Subcutaneous abdominal adipose tissue (tissue), 5 donors: ENCODE data around the gene TBC1D14.

Experiments
- H3K27ac ChIP-seq: one replicate; pipeline ENCODE4 v1.7.0; 2013; ENCODE audit warnings: low read depth, mild to moderate bottlenecking, inconsistent platforms, low read length, moderate library complexity
- H3K27me3 ChIP-seq, 5 donors: one replicate each; pipeline ENCODE4 v1.7.0; 2013; ENCODE audit warnings: low read length in 5 of 5, inconsistent platforms in 1 of 5; ENCODE audit not compliant: control insufficient read depth in 5 of 5, insufficient read depth in 4 of 5
- H3K36me3 ChIP-seq, 5 donors: one replicate each; pipeline ENCODE4 v1.7.0; 2013; ENCODE audit warnings: low read length in 5 of 5; ENCODE audit not compliant: control insufficient read depth in 5 of 5, insufficient read depth in 5 of 5
- H3K4me1 ChIP-seq, 5 donors: one replicate each; pipeline ENCODE4 v1.7.0; 2013; ENCODE audit warnings: low read length in 5 of 5, mild to moderate bottlenecking in 3 of 5, moderate library complexity in 1 of 5; ENCODE audit not compliant: control insufficient read depth in 5 of 5, insufficient read depth in 5 of 5
- H3K4me3 ChIP-seq, 5 donors: one replicate each; pipeline ENCODE4 v1.7.0; 2013; ENCODE audit warnings: low read length in 5 of 5, low read depth in 1 of 5
- H3K9ac ChIP-seq, 5 donors: one replicate each; pipeline ENCODE4 v1.7.0; 2013; ENCODE audit warnings: low read length in 5 of 5, mild to moderate bottlenecking in 4 of 5, moderate library complexity in 3 of 5
- H3K9me3 ChIP-seq, 5 donors: one replicate each; pipeline ENCODE4 v1.7.0; 2013; ENCODE audit warnings: low read length in 5 of 5; ENCODE audit not compliant: control insufficient read depth in 5 of 5
- donor health status: healthy.
- donor health status: healthy.
- donor health status: healthy.
- donor health status: healthy.
- donor health status: healthy.

Gene TBC1D14

GRCh38 chr4:6957994-6958393 is 48.4 kb downstream of the TBC1D14 start:
- Histone ChIP-seq H3K4me3 (no peak overlapping the region), H3K27ac (no peak overlapping the region), H3K27me3 (no peaks in the 10 kb centered on the region), H3K36me3 (peaks cover 0 to 2% (median 0%) of the 10 kb centered on the region in 5 donors), H3K4me1 (peaks cover 0 to 15% (median 11%) of the 10 kb centered on the region in 5 donors), H3K9ac (no peak overlapping the region), H3K9me3 (no peaks in the 10 kb centered on the region)

GRCh38 chr4:6959261-6959660 is 49.6 kb downstream of the TBC1D14 start:
- Histone ChIP-seq H3K27ac (no peak overlapping the region), H3K9ac (no peak overlapping the region), H3K36me3 (peaks cover 0 to 2% (median 0%) of the 10 kb centered on the region in 5 donors), H3K9me3 (no peaks in the 10 kb centered on the region), H3K27me3 (no peaks in the 10 kb centered on the region), H3K4me3 (no peak overlapping the region), H3K4me1 (peaks cover 0 to 15% (median 7%) of the 10 kb centered on the region in 5 donors)

- Histone ChIP-seq H3K4me3 (no peak overlapping the region), H3K27me3 (no peaks in the 10 kb centered on the region), H3K9ac (no peak overlapping the region), H3K27ac (no peak overlapping the region), H3K9me3 (no peaks in the 10 kb centered on the region), H3K4me1 (peaks cover 0 to 18% (median 7%) of the 10 kb centered on the region in 5 donors), H3K36me3 (peaks cover 0 to 2% (median 0%) of the 10 kb centered on the region in 5 donors)
Observed at GRCh38 chr4:6960154-6960553, 50.5 kb downstream of the TBC1D14 start.

- no peak overlapping the region for H3K27ac ChIP-seq
Observed at GRCh38 chr4:6960628-6961412, 51.2 kb downstream of the TBC1D14 start.

GRCh38 chr4:6961496-6962210 is 52.0 kb downstream of the TBC1D14 start:
- Histone ChIP-seq H3K4me1 (peaks cover 0 to 18% (median 7%) of the 10 kb centered on the region in 5 donors), H3K9me3 (no peaks in the 10 kb centered on the region), H3K27me3 (no peaks in the 10 kb centered on the region), H3K9ac (no peak overlapping the region), H3K36me3 (peaks cover 0 to 2% (median 0%) of the 10 kb centered on the region in 5 donors), H3K27ac (no peak overlapping the region), H3K4me3 (no peak overlapping the region)

More at GRCh38 chr4:6960628-6961412, 51.2 kb downstream of the TBC1D14 start:
- H3K36me3 ChIP-seq = peaks cover 0 to 2% (median 0%) of the 10 kb centered on the region in 5 donors
- peaks cover 0 to 18% (median 7%) of the 10 kb centered on the region in 5 donors for H3K4me1 ChIP-seq
- no peak overlapping the region for H3K9ac ChIP-seq
- H3K4me3 ChIP-seq = no peak overlapping the region
- no peaks in the 10 kb centered on the region for H3K9me3 ChIP-seq
- no peaks in the 10 kb centered on the region for H3K27me3 ChIP-seq

- no peaks in the 10 kb centered on the region for H3K9me3 ChIP-seq
- no peaks in the 10 kb centered on the region for H3K27me3 ChIP-seq
- H3K9ac ChIP-seq = no peak overlapping the region
- peaks cover 0 to 4% (median 2%) of the 10 kb centered on the region in 5 donors for H3K36me3 ChIP-seq
- no peak overlapping the region for H3K27ac ChIP-seq
- H3K4me1 ChIP-seq = peaks cover 0 to 18% (median 7%) of the 10 kb centered on the region in 5 donors
- H3K4me3 ChIP-seq = no peak overlapping the region
Observed at GRCh38 chr4:6962211-6963041, 52.8 kb downstream of the TBC1D14 start.

- H3K27me3 ChIP-seq = no peaks in the 10 kb centered on the region
- no peak overlapping the region for H3K4me3 ChIP-seq
- no peak overlapping the region for H3K27ac ChIP-seq
- no peak overlapping the region for H3K9ac ChIP-seq
- H3K9me3 ChIP-seq = no peaks in the 10 kb centered on the region
- H3K4me1 ChIP-seq = peaks cover 0 to 22% (median 9%) of the 10 kb centered on the region in 5 donors
- H3K36me3 ChIP-seq = peaks cover 0 to 12% (median 9%) of the 10 kb centered on the region in 5 donors
Observed at GRCh38 chr4:6963139-6963611, 53.5 kb downstream of the TBC1D14 start.

- Histone ChIP-seq H3K27ac (no peak overlapping the region), H3K9ac (no peak overlapping the region), H3K4me1 (peaks cover 0 to 22% (median 9%) of the 10 kb centered on the region in 5 donors), H3K36me3 (peaks cover 0 to 21% (median 12%) of the 10 kb centered on the region in 5 donors), H3K4me3 (no peak overlapping the region), H3K27me3 (no peaks in the 10 kb centered on the region), H3K9me3 (no peaks in the 10 kb centered on the region)
Observed at GRCh38 chr4:6964858-6965257, 55.2 kb downstream of the TBC1D14 start.

GRCh38 chr4:6965329-6965728 is 55.7 kb downstream of the TBC1D14 start:
- Histone ChIP-seq H3K27ac (no peak overlapping the region), H3K9me3 (no peaks in the 10 kb centered on the region), H3K4me1 (peaks cover 0 to 22% (median 9%) of the 10 kb centered on the region in 5 donors), H3K9ac (no peak overlapping the region), H3K4me3 (no peak overlapping the region), H3K27me3 (no peaks in the 10 kb centered on the region), H3K36me3 (peaks cover 0 to 26% (median 12%) of the 10 kb centered on the region in 5 donors)
